VCaP (cell line): ENCODE data around the gene ADAMTSL5.
A peak's percentile ranks its signal among the peaks of the same experiment; 100 is the strongest.

Experiments used
- H3K27ac ChIP-seq: fragments of 450-650 bp; 2 replicates; pipeline ENCODE4 v1.5.1; 2017
- TF ChIP-seq, protein P1 (sequence below): fragments of 450-650 bp; conservative IDR thresholded peaks from 2 replicates; pipeline ENCODE4 v1.5.1; 2017; ENCODE audit warnings: mild to moderate bottlenecking, moderate library complexity

ADAMTSL5 gene

DNA sequence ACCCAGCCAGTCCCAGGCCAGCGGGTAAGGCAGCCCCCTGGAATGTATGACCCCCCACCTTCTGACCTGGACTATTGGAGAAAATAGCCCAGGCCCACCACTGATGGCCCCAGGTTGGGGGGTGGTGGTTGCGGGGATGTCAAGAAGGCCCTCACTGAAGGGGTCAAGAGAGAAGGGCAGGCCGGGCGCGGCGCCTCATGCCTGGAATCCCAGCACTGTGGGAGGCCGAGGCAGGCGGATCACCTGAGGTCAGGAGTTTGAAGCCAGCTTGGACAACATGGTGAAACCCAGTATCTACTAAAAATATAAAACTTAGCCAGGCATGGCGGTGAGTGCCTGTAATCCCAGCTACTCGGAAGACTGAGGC is 1.5 kb upstream of the ADAMTSL5 start:
- TF ChIP-seq, protein P1, sequence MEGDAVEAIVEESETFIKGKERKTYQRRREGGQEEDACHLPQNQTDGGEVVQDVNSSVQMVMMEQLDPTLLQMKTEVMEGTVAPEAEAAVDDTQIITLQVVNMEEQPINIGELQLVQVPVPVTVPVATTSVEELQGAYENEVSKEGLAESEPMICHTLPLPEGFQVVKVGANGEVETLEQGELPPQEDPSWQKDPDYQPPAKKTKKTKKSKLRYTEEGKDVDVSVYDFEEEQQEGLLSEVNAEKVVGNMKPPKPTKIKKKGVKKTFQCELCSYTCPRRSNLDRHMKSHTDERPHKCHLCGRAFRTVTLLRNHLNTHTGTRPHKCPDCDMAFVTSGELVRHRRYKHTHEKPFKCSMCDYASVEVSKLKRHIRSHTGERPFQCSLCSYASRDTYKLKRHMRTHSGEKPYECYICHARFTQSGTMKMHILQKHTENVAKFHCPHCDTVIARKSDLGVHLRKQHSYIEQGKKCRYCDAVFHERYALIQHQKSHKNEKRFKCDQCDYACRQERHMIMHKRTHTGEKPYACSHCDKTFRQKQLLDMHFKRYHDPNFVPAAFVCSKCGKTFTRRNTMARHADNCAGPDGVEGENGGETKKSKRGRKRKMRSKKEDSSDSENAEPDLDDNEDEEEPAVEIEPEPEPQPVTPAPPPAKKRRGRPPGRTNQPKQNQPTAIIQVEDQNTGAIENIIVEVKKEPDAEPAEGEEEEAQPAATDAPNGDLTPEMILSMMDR: no peak
- no peak overlapping the region for H3K27ac ChIP-seq

DNA sequence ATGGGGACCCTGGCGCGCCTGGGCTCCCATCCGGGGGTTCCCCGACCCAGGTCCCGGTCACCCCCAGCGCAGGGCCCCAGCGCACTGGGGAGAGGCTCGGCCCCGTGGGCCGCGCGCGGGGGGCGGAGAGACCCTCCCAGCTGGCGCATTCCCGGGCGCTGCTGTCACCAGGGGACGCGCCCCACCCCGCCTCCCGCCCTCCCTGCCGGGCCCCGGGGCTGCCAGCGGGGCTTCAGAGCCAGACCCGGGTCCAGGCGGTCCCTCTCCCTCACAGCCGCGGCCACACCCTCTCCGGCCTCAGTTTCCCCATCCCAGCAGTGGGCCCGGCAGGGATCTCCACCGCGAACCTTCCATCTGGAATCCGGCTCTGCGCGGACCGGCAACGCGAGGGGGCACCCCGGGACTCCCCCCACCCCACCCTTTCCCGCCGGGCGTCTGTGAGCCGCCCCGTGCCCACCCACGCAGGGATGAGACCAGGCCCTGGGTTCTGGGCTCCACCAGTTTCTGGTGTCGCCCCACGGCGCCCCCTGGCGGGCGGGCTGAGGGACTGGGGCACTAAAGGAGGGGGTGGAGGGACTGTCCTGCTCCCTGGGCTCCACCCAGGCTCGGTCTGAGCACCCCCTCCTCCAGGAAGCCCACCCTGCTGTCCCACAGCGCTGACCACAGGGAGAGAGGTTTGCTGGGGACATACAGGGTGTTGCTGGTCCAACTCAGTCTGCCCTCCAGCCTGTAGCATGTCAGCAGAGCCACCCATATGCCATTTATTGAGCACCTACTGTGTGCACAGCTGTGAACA is 878 bp upstream of the ADAMTSL5 start:
- H3K27ac ChIP-seq: no peak overlapping the region

GRCh38 chr19:1511318-1512317 is 1.2 kb downstream of the ADAMTSL5 start:
- H3K27ac ChIP-seq: no peak overlapping the region
- TF ChIP-seq, protein P1: no peak

More for the DNA sequence above, 878 bp upstream of the ADAMTSL5 start:
- TF ChIP-seq, protein P1: peak; percentile 77

DNA sequence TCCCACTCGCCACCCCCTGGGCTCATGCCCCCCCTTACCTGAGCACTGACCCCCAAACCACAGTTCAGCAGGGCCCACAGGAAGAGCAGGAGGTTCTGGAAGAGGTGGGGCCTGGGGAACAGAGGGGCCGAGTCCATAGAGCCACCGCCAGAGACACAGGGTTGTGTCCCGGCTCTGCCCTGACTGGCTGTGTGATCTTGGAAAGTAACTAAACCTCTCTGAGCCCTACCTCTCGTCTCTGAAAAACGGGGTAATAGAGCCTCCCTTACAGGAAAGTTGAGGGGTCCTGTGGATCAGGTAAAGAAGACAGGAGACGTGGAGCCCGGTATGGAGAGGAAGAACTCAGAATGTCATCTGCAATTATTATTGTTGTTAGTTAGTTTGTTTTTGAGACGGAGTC is 2.0 kb downstream of the ADAMTSL5 start:
- no peak overlapping the region for H3K27ac ChIP-seq
- TF ChIP-seq, protein P1: no peak

DNA sequence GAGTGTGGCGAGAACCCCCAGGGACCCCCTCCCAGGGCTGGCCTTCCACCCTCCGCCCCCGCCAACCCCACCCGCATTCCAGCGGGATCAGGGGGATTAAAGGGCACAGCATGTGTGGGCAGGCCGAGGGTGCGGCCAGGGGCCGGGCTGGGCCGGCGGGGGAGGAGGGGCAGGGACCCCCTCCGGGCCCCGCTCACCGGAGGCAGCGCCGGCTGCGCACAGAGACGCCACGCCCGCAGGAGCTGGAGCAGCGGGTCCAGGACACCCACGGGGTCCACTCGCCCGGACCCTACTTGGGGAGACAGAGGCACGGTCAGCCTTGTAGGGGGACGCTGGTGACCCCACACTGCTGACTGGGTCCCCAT is 2.4 kb downstream of the ADAMTSL5 start:
- H3K27ac ChIP-seq: no peak overlapping the region
- TF ChIP-seq, protein P1: no peak

GRCh38 chr19:1509602-1510441 is 3.0 kb downstream of the ADAMTSL5 start:
- no peak overlapping the region for H3K27ac ChIP-seq
- TF ChIP-seq, protein P1: no peak
